G401 (cell line): ENCODE data around the gene MTCL1. TPM values are rescaled to one million over a fixed set of nuclear protein-coding genes. Genes with fewer than 3 reads are reported as not detected.

ENCODE experiments used
- DNase-seq: peaks from one replicate; pipeline ENCODE4 v3.0.0-alpha.2; 2015; ENCODE audit warnings: low spot score
- in situ Hi-C: cut with HindIII; loops from 2 replicates; pipeline ENCODE4 v1.10.0; 2016; ENCODE audit warnings: low sequenced_read_pairs, mixed read lengths
- total RNA-seq: library from RNA; depleted of rRNA; stranded (reverse); fragments of >200 nt; shearing (Covaris generic); gene quantifications from 2 replicates; pipeline ENCODE4 v1.2.3, GENCODE V29; 2014

The MTCL1 gene
- total RNA-seq, 1 experiment from 2014 or later = 2.2 TPM

- peak; percentile 74 for DNase-seq
- in situ Hi-C loops = no loop called here
Observed at GRCh38 chr18:8706791-8707555, 1.6 kb downstream of the MTCL1 start.

DNA sequence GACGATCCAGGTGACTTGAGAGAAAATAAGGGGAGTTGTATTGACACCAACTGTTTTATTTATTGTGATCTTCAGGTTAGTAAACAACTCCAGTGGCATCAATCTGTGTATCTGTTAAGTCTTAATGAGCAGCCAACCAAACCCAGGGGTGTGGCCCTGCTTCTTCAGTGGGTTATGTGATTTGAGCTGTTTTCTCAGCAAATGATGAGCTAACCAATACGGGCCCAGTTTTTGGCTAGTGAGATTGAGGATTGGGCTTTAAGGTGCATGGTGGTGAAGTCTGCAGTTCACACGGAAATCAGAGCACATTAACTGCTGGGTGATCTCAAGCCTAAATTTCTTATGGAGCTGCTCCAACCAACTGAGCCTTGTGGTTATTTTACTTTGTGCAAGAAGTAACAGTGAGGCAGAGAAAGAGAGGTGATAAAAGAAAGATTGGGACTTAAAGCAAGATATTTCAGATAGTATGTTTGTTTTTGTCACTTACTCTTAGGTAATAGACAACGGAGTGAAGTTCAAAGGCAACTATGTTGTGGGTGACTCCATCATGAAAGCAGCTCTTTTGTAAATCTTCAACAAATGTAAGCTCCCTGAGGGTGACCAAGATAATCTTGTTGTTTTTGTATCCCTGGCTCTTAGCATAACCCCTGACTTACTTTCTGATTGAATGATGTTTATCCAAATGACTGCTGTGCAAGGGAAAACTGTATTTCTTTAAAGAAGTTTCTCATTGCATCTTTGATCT is 2.4 kb downstream of the MTCL1 start:
- in situ Hi-C loops = no loop called here
- peak; percentile 81 for DNase-seq

DNA sequence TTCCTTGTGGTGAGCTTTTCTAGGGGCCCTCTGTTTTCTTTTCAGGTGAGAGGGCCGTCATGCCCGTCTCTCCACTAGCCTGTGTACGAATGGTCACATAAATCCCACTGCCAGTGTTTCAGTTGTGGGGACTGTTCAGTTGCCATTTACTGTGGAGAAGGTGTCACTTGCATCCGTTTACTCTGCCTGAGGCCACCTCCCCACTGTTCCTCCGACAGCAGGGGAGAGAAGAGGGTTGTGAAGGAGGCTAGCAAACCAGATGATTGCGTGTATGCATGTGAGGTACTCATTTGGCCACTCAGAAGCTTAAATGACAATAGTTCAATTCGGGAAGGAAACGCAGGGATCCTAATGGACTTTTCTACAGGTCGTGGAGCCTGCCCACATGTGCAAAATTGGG is 3.3 kb downstream of the MTCL1 start:
- peak; percentile 67 for DNase-seq
- in situ Hi-C loops = no loop called here

GRCh38 chr18:8709248-8710059 is 4.1 kb downstream of the MTCL1 start:
- DNase-seq = peak; percentile 36
- in situ Hi-C loops = no loop called here

DNA sequence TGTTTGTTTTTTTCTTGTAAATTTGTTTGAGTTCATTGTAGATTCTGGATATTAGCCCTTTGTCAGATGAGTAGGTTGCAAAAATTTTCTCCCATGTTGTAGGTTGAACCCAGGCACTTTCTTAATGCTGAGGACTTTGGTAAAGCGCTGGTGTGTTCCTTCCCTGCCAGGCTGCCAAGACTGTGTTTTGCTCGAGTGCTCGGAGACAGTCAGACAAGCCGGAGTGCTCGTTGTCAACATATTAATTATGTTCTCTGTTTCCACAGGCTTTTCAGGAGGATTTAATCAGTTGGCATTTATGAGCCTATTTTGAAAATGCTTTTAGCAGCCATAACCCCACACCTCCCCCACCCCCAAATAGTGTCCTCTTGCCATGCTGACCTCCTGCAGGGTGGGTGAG is 6.4 kb downstream of the MTCL1 start:
- in situ Hi-C loops = no loop called here
- peak; percentile 62 for DNase-seq

DNA sequence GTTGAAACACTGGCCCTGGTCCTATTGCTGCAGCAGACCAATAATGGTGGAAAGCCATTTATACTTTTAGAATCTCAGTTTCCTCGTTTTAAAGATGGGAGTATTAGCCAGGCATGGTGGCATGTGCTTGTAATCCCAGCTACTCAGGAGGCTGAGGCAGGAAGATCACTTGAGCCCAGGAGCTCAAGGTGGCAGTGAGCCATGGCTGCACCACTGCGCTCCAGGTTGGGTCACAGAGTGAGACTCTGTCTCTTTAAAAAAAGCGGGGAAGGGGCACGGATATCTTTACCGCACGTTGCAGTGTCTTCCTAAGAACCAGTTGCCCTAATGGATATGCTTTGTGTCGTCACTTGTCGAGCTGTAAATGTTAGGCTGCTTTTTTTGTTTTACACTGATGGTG is 8.3 kb downstream of the MTCL1 start:
- in situ Hi-C loops = no loop called here
- DNase-seq = peak; percentile 73

DNA sequence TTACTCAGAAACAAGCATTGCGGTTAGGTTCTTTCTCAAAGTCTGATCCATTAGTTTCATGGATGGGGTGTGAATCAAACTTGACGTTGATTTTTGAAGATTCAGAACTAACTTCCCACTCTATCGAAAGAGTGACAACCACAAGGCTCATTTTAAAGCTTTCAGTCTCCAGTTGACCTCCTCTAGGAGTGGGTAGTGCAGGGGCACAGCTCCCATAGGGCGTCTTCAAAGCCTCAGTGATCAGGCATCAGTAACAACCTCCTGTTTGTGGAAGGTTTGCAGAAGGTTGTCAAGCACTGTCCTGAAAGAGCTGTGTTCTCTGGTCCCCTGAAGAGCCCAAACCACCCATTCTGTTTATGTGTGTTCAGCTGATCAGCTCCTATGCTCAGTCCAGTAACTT is 10.2 kb downstream of the MTCL1 start:
- DNase-seq = peak; percentile 55
- in situ Hi-C loops = no loop called here

DNA sequence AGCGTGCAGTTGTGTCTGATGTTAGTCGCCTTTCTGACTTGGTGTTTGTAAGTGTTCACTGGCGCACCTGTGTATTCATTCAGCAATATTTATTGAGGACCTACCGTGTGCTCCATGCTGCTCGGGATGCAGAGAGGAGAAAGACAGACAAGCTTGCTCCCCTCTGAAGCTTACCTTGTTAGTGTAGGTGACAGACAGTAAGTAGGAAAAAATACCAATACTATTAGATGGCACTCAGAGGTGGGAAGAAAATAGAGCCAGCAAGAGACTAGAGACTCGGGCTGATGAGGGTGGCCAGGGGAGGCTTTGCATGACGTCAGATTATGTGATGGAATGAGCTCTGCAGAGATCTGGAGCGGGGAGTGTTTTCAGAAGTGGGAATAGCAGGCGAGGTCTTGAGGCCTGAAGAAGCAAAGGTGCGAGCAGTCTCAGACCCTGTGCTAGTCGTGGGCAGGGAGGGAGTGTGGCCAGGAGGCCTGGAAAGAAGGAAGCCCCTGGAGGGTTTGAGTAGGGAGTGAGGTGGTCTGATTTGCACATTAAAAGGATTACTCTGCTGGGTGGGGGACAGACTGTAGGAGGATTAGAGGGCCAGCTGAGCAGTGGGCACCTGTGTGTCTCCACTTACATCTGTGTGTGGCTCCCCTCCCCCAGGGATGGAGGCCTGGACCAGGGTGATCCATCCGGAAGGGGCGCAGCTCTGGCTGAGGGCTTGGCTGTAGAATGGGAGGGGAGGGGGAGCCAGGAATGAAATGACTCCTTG is 11.8 kb downstream of the MTCL1 start:
- DNase-seq = peak; percentile 76
- in situ Hi-C loops = no loop called here

- in situ Hi-C loops = no loop called here
- peak; percentile 54 for DNase-seq
Observed at GRCh38 chr18:8718401-8718913, 13.1 kb downstream of the MTCL1 start.

DNA sequence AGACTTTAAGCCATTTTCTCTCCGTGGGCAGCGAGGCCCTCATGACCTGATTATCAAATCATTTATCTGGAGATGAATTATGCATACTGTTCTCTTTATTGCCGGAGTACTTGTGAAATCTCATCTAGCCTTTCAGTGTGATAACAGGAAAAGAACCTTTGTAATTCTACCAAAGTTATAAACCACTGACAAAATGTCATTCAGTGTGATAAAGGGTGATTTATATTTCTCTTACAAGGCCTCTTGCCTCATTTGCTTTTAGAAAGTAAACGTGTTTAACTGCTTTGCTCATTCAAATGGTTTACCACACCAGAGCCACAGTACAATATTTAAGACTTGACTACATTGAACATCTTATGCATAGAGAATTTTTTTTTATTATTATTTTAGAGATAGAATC is 13.8 kb downstream of the MTCL1 start:
- in situ Hi-C loops = no loop called here
- DNase-seq = peak; percentile 39

- in situ Hi-C loops = no loop called here
- DNase-seq = no peak
Observed at GRCh38 chr18:8720141-8720540, 14.8 kb downstream of the MTCL1 start.

DNA sequence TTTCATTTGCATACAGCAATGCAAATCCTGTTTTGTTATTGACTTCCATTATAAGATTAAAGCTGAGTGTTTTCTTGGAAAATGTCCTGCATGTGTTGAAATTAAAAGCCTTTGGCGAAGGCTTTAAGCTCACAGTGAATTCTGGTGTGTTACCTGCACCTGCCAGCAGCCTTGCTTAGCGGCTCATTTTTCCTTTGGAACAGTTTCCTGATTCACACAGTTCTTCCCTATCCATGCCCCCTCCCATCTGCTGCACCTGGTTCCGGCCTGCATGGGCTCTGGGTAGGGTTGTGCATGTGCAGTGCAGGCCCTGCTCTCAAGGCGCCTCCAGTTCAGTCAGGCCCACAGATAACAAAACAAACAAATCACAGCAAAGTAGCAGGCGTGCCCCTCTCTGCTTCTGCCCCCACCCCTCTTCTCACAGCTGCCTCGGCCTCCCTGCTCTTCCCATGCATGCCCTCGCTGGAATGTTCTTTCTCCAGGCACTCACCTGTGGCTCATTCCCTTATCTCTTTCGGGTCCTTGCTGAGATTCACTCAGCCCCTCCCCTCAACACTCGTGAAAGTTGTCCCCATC is 15.8 kb downstream of the MTCL1 start:
- in situ Hi-C loops = no loop called here
- DNase-seq = peak; percentile 90

DNA sequence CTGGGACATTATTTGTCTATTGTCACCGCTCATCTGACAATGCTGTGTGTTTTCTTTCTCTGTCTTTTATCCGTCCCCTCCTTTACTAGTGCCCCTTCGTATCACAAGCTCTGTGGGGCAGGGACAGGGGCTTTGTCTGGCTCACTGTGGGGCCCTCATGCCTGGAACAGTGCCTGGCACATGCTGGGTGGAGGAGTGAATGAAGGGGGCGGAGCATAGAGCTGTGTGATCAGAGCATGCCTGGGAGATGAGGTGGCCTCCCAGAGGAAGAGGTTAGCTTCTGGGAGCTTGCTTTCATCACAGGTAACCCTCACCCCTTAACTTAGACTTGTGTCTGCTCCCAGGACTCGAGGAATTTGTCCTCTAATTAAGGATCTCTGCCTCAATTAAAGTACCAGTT is 16.4 kb downstream of the MTCL1 start:
- DNase-seq = no peak
- in situ Hi-C loops = no loop called here

GRCh38 chr18:8722946-8723820 is 17.8 kb downstream of the MTCL1 start:
- in situ Hi-C loops = no loop called here
- peak; percentile 48 for DNase-seq

DNA sequence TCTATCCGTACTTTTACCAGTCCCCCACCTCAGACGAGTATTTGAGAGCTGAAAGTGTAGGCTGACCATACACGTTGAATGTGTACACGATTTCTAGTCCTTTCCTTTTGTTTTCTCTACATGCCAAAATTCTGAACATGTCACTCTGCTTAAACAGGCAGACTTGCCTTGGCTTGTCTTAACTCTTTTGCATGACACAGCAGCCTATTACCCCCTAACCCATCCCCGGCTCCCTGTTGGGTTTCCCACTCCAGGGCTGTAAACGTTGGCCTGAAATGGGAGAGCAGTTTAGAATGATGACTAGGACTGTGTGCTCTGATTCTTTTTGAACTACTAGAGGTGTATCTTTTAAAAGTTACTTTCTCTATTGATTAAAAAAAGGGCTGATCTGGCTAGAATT is 19.1 kb downstream of the MTCL1 start:
- no peak for DNase-seq
- in situ Hi-C loops = no loop called here

- peak; percentile 60 for DNase-seq
- in situ Hi-C loops = no loop called here
Observed at GRCh38 chr18:8726281-8726680, 20.9 kb downstream of the MTCL1 start.

DNA sequence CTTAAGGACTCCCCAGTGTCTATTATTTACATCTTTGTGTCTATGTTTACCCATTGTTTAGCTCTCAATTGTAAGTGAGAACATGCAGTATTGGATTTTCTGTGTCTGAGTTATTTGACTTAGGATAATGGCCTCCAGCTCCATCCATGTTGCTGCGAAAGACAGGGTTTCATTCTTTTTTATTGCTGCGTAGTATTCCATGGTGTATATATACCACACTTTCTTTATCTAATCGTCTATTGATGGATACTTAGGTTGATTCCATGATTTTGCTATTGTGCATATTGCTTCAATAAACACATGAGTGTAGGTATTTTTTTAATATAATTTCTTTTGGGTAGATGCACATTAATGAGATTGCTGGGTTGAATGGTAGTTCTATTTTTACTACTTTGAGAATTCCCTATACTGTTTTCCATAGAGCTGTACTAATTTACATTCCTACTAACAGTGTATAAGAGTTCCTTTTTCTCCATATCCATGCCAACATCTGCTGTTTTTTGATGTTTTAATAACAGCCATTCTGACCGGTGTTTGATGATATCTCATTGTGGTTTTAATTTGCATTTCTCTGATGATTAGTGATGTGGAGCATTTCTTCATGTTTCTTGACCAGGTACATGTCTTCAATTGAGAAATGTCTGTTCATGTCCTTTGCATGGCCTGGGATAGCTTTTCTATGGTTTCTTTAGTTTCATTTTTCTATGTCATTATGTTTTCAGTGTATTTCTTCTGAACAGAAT is 21.8 kb downstream of the MTCL1 start:
- no peak for DNase-seq
- in situ Hi-C loops = no loop called here
